Astrocyte (in vitro differentiated cells and primary cell): ENCODE data around the gene ANXA10.

ENCODE experiments used
- EZH2 ChIP-seq: IDR thresholded peaks from 2 replicates; pipeline ENCODE4 v1.6.1; 2012; ENCODE audit warnings: mild to moderate bottlenecking, low read length, inconsistent platforms; ENCODE audit not compliant: insufficient read depth
- TF ChIP-seq, protein P1 (sequence below): IDR thresholded peaks from 2 replicates; pipeline ENCODE4 v1.5.1; 2011; ENCODE audit warnings: low read depth, mild to moderate bottlenecking, inconsistent platforms, low read length, moderate library complexity; ENCODE audit not compliant: insufficient read depth

DNA sequence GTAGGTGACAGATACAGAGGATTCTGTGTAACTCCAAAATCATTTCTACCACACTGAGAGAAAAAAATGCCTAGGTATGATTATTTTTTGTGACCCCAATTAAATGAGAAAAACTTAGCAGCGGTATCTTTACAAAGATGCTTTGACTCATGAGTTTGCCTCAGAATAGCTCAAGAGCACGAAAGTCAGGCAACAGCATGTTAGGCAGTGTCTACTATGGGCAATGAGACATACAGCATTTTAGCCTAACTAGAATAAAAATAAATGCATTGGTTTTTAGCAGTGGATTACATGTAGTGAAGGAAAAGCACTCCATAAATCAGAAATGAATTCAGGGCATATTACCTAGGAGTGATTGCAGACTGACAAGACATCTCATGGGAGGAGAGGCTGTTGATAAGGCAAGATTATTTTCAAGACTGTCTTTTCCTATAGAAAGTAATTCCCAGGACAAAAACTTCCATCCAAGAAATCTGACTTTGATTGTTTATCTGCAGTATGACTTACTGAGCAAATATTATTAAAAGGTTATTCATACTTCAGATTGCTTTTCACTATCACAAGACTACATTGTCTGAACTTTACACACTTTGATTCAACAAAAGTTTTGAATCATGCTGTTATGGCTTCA is 3.6 kb downstream of the ANXA10 start:
- TF ChIP-seq, protein P1, sequence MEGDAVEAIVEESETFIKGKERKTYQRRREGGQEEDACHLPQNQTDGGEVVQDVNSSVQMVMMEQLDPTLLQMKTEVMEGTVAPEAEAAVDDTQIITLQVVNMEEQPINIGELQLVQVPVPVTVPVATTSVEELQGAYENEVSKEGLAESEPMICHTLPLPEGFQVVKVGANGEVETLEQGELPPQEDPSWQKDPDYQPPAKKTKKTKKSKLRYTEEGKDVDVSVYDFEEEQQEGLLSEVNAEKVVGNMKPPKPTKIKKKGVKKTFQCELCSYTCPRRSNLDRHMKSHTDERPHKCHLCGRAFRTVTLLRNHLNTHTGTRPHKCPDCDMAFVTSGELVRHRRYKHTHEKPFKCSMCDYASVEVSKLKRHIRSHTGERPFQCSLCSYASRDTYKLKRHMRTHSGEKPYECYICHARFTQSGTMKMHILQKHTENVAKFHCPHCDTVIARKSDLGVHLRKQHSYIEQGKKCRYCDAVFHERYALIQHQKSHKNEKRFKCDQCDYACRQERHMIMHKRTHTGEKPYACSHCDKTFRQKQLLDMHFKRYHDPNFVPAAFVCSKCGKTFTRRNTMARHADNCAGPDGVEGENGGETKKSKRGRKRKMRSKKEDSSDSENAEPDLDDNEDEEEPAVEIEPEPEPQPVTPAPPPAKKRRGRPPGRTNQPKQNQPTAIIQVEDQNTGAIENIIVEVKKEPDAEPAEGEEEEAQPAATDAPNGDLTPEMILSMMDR, result no peak
- no peak for TF ChIP-seq EZH2
